Panc1 (cell line): ENCODE results near the gene DOCK4.

Experiments
- POLR2AphosphoS5 ChIP-seq: IDR thresholded peaks from 2 replicates; pipeline ENCODE4 v1.6.1; 2012; ENCODE audit warnings: mild to moderate bottlenecking, low read depth, low read length, moderate library complexity
- TCF7L2 ChIP-seq: IDR thresholded peaks from 2 replicates; pipeline ENCODE4 v1.6.1; 2011; ENCODE audit warnings: mild to moderate bottlenecking, low read depth, low read length, inconsistent platforms
- TF ChIP-seq, protein P1 (sequence below): fragments of 450-650 bp; IDR thresholded peaks from 2 replicates; pipeline ENCODE4 v1.5.1; 2017; ENCODE audit warnings: mild to moderate bottlenecking
- TF ChIP-seq, protein P2 (sequence below), 2 experiments: IDR thresholded peaks; 2 replicates each; pipeline ENCODE4 v1.6.1; 2011 to 2012; ENCODE audit warnings: low read depth in 2 of 2, control low read depth in 1 of 2, low read length in 1 of 2, mild to moderate bottlenecking in 1 of 2, moderate library complexity in 1 of 2; ENCODE audit not compliant: insufficient read depth in 1 of 2

DNA sequence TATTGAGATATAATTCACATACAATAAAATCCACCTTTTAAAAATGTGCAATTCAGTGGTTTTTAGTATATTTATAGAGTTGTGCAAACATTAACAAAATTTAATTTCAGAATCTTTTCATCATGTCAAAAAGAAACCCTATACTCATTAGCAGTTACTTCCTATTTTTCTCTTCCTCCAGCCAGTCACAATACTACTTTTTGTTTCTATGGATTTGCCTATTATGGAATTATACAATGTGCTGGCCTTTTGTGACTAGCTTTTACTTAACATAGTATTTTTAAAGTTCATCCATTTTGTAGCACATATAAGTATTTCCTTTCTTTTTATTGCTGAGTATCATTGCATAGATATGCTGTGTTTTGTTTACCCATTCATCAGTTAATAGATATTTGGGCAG, 444.0 kb downstream of the DOCK4 start:
- TF ChIP-seq, protein P1, sequence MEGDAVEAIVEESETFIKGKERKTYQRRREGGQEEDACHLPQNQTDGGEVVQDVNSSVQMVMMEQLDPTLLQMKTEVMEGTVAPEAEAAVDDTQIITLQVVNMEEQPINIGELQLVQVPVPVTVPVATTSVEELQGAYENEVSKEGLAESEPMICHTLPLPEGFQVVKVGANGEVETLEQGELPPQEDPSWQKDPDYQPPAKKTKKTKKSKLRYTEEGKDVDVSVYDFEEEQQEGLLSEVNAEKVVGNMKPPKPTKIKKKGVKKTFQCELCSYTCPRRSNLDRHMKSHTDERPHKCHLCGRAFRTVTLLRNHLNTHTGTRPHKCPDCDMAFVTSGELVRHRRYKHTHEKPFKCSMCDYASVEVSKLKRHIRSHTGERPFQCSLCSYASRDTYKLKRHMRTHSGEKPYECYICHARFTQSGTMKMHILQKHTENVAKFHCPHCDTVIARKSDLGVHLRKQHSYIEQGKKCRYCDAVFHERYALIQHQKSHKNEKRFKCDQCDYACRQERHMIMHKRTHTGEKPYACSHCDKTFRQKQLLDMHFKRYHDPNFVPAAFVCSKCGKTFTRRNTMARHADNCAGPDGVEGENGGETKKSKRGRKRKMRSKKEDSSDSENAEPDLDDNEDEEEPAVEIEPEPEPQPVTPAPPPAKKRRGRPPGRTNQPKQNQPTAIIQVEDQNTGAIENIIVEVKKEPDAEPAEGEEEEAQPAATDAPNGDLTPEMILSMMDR = no peak
- TF ChIP-seq, protein P2, sequence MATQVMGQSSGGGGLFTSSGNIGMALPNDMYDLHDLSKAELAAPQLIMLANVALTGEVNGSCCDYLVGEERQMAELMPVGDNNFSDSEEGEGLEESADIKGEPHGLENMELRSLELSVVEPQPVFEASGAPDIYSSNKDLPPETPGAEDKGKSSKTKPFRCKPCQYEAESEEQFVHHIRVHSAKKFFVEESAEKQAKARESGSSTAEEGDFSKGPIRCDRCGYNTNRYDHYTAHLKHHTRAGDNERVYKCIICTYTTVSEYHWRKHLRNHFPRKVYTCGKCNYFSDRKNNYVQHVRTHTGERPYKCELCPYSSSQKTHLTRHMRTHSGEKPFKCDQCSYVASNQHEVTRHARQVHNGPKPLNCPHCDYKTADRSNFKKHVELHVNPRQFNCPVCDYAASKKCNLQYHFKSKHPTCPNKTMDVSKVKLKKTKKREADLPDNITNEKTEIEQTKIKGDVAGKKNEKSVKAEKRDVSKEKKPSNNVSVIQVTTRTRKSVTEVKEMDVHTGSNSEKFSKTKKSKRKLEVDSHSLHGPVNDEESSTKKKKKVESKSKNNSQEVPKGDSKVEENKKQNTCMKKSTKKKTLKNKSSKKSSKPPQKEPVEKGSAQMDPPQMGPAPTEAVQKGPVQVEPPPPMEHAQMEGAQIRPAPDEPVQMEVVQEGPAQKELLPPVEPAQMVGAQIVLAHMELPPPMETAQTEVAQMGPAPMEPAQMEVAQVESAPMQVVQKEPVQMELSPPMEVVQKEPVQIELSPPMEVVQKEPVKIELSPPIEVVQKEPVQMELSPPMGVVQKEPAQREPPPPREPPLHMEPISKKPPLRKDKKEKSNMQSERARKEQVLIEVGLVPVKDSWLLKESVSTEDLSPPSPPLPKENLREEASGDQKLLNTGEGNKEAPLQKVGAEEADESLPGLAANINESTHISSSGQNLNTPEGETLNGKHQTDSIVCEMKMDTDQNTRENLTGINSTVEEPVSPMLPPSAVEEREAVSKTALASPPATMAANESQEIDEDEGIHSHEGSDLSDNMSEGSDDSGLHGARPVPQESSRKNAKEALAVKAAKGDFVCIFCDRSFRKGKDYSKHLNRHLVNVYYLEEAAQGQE (IDR thresholded peaks at IDR 0.05; ENCODE audit: insufficient read depth in 1 of 2, low read depth in 2 of 2, low read length in 1 of 2) = no peak
- TF ChIP-seq POLR2AphosphoS5 = no peak
- TF ChIP-seq TCF7L2 = no peak
